ENCODE results near the gene CLASP2. TPM values are rescaled to one million over a fixed set of nuclear protein-coding genes. Genes with fewer than 3 reads are reported as not detected.

CLASP2 gene
- total RNA-seq, 4 donors from 2014 or later: 49.5 to 66.5 (median 65.8) TPM

GRCh38 chr3:33490641-33491241 lies 227.3 kb downstream of the CLASP2 start:
- TF ChIP-seq CTCF (IDR thresholded peaks at IDR 0.05; ENCODE audit: low read depth): no peak

GRCh38 chr3:33488683-33489082 lies 229.4 kb downstream of the CLASP2 start:
- TF ChIP-seq CTCF (IDR thresholded peaks at IDR 0.05; ENCODE audit: low read depth): no peak

GRCh38 chr3:33488246-33488645 lies 229.8 kb downstream of the CLASP2 start:
- TF ChIP-seq CTCF (IDR thresholded peaks at IDR 0.05; ENCODE audit: low read depth): no peak

DNA sequence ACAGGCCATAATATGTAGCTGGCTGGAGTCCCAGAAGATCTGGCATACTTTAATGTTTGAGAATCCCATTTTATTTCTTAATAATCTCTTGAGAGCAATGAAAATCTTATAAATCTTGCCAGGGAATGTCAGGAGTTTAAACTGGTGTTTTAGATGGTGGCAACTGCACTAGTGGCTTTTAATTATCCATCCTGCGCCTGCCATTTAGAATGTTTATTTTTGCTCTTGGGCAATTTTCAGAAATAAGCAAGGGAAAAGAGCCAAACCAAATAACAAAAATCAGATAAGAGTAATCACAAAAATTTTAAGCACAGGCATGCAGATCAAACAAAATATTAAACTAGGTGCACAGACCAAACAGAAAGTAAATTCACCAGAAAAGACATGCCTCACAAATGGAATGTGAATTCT lies 235.9 kb downstream of the CLASP2 start:
- TF ChIP-seq CTCF (IDR thresholded peaks at IDR 0.05; ENCODE audit: low read depth): no peak

- no peak for TF ChIP-seq CTCF (IDR thresholded peaks at IDR 0.05; ENCODE audit: low read depth)
These were observed 243.2 kb downstream of the CLASP2 start for GRCh38 chr3:33474896-33475295.

GRCh38 chr3:33473813-33474212 lies 244.2 kb downstream of the CLASP2 start:
- TF ChIP-seq CTCF (IDR thresholded peaks at IDR 0.05; ENCODE audit: low read depth): no peak

- TF ChIP-seq CTCF (IDR thresholded peaks at IDR 0.05; ENCODE audit: low read depth): no peak
These were observed 250.3 kb downstream of the CLASP2 start for GRCh38 chr3:33467786-33468185.
